Suprapubic skin (tissue), 4 donors: ENCODE data around the gene LARP4B. TPM values are rescaled to one million over a fixed set of nuclear protein-coding genes. Genes with fewer than 3 reads are reported as not detected.

ENCODE experiments used
- DNase-seq, 2 donors: peaks; one replicate each; pipeline ENCODE4 v3.0.0-alpha.2; 2019; ENCODE audit warnings: low spot score in 2 of 2
- H3K27ac ChIP-seq: fragments of 200-600 bp; sonication (generic); one replicate; pipeline ENCODE4 v1.5.1; 2019
- H3K27me3 ChIP-seq: fragments of 200-600 bp; sonication (generic); one replicate; pipeline ENCODE4 v1.5.1; 2019
- H3K36me3 ChIP-seq: fragments of 200-600 bp; sonication (generic); one replicate; pipeline ENCODE4 v1.5.1; 2019
- H3K4me1 ChIP-seq: fragments of 200-600 bp; sonication (generic); one replicate; pipeline ENCODE4 v1.5.1; 2019
- H3K4me3 ChIP-seq: fragments of 200-600 bp; sonication (generic); one replicate; pipeline ENCODE4 v1.5.1; 2019; ENCODE audit warnings: mild to moderate bottlenecking
- H3K9me3 ChIP-seq: fragments of 200-600 bp; sonication (generic); one replicate; pipeline ENCODE4 v1.5.1; 2019
- EP300 ChIP-seq: sonication (generic); formaldehyde crosslinking; IDR thresholded peaks from one replicate; pipeline ENCODE4 v1.6.1; 2017; ENCODE audit warnings: antibody characterized with exemption
- POLR2A ChIP-seq, 2 donors: fragments of 450-650 bp; IDR thresholded peaks; one replicate each; pipeline ENCODE4 v1.6.1; 2017; ENCODE audit warnings: antibody characterized with exemption in 2 of 2, mild to moderate bottlenecking in 2 of 2, moderate library complexity in 2 of 2
- POLR2AphosphoS5 ChIP-seq, 3 donors: sonication (generic); formaldehyde crosslinking; IDR thresholded peaks; one replicate each; pipeline ENCODE4 v1.6.1; 2017; ENCODE audit warnings: antibody characterized with exemption in 3 of 3
- WGBS: methylation state at CpG from one replicate; pipeline ENCODE4 v1.1.5; 2018; 5-methylcytosine and 5-hydroxymethylcytosine counted together
- total RNA-seq, 4 donors: library from RNA; depleted of rRNA; stranded (reverse); fragments of >200 nt; gene quantifications; one replicate each; pipeline ENCODE4 v1.1.0, GENCODE V29; 2016
- TF ChIP-seq, protein P1 (sequence below), 2 donors: fragments of 200-600 bp in 1 of 2; fragments of 450-650 bp in 1 of 2; sonication (generic) in 1 of 2; IDR thresholded peaks; one replicate each; pipeline ENCODE4 v1.5.1; 2016 to 2019; ENCODE audit warnings: antibody characterized with exemption in 2 of 2, mild to moderate bottlenecking in 1 of 2, moderate library complexity in 1 of 2

LARP4B gene
- total RNA-seq, 4 donors from 2014 or later: 53.5 to 100 (median 69.7) TPM

DNA sequence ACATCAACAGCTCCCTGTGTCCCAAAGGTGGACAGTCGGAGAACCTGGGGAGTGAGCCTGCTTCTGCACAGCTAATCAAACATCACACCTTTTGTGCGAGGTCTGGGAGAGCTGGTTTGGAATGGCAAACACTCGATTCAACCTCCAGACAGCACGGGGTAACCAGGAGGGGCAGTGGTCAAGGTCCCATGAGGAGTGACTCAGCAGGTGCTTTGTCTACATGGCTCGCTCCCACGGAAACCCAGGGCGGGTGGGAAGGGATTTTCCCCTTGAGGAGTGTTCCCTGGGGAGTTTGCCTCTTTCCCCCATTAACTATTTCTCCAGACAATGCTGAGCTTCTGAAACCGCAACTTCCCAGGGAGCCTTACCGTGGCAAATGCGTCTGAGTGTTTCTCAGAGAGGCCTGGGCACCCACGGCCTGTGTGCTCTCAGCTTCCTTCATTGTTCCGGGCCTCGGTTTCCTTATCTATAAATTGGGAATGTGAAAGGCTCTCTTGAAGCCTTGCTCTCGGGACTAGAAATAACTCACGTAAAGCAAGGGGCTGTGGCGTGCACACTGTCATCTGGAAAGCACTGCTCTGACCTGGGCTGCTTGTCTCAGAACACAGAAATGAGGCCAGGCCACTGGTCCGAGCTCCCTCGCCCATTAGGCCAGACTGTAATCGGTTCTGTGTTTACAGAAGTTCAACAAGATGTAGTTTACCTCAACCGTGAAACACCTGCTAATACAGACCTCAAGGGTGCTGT is 42.7 kb upstream of the LARP4B start:
- Histone ChIP-seq H3K36me3 (no peaks in the 10 kb centered on the region), H3K27ac (no peak overlapping the region), H3K4me1 (peaks cover 5% of the 10 kb centered on the region), H3K27me3 (no peaks in the 10 kb centered on the region), H3K4me3 (no peak overlapping the region), H3K9me3 (peaks cover 15% of the 10 kb centered on the region)
- TF ChIP-seq POLR2AphosphoS5 (IDR thresholded peaks at IDR 0.05) (no peak), POLR2A (IDR thresholded peaks at IDR 0.05) (no peak), EP300 (no peak)
- TF ChIP-seq, protein P1, sequence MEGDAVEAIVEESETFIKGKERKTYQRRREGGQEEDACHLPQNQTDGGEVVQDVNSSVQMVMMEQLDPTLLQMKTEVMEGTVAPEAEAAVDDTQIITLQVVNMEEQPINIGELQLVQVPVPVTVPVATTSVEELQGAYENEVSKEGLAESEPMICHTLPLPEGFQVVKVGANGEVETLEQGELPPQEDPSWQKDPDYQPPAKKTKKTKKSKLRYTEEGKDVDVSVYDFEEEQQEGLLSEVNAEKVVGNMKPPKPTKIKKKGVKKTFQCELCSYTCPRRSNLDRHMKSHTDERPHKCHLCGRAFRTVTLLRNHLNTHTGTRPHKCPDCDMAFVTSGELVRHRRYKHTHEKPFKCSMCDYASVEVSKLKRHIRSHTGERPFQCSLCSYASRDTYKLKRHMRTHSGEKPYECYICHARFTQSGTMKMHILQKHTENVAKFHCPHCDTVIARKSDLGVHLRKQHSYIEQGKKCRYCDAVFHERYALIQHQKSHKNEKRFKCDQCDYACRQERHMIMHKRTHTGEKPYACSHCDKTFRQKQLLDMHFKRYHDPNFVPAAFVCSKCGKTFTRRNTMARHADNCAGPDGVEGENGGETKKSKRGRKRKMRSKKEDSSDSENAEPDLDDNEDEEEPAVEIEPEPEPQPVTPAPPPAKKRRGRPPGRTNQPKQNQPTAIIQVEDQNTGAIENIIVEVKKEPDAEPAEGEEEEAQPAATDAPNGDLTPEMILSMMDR (IDR thresholded peaks at IDR 0.05): no peak
- WGBS: 80% methylated on average over 17 of the region's 20 CpGs
- DNase-seq: no peak

GRCh38 chr10:972763-973162 is 41.3 kb upstream of the LARP4B start:
- WGBS: 89% methylated on average over 4 of the region's 8 CpGs
- Histone ChIP-seq H3K36me3 (no peaks in the 10 kb centered on the region), H3K4me1 (peaks cover 5% of the 10 kb centered on the region), H3K27me3 (no peaks in the 10 kb centered on the region), H3K4me3 (no peak overlapping the region), H3K27ac (no peak overlapping the region), H3K9me3 (peaks cover 8% of the 10 kb centered on the region)
- TF ChIP-seq POLR2AphosphoS5 (IDR thresholded peaks at IDR 0.05): no peak
- TF ChIP-seq EP300: no peak
- no peak for TF ChIP-seq POLR2A (IDR thresholded peaks at IDR 0.05)
- TF ChIP-seq, protein P1 (IDR thresholded peaks at IDR 0.05): no peak
- DNase-seq: no peak

DNA sequence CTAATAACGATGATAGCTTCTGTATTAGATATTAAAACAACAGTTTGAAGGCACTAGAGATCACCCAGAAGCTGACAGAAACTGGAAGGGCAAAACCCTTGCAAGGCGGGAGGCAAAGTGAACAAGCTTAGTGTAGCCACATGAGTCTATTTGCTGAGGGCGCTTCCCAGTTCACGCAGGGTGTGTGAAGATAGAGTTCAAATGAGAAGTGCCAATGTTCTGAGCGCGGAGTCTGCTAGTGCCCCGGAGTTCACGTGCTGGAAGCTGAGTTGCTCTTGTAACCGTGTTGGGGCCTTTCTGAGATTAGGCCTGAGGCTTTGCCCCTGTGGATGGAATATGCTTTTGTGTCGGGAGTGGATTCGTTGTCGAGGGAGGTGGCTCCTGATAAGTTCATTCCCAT is 40.1 kb upstream of the LARP4B start:
- TF ChIP-seq POLR2A (IDR thresholded peaks at IDR 0.05): no peak
- no peak for TF ChIP-seq POLR2AphosphoS5 (IDR thresholded peaks at IDR 0.05)

DNA sequence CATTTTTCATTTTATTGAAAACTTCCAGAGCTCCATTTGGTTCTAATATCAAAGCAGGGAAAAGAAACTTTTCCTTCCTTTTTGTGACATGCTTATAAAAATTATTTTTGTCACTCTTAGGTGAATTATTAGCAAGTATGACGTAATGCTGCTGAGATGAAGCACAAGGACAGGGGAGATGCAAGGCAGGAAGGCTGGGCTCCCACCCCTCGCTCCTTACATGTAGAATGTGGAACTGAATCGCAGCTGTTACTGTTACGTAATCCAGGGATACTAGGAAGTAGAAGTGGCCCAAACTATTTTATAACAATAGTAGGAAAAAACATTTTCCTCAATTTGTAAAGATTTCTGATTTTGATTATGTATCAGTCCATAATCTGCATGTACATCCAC is 39.6 kb upstream of the LARP4B start:
- 54% methylated on average over 4 of the region's 4 CpGs for WGBS
- Histone ChIP-seq H3K27ac (peak overlapping the region; percentile 18), H3K9me3 (no peaks in the 10 kb centered on the region), H3K36me3 (no peaks in the 10 kb centered on the region), H3K27me3 (no peaks in the 10 kb centered on the region), H3K4me3 (no peak overlapping the region), H3K4me1 (peaks cover 5% of the 10 kb centered on the region)
- DNase-seq: peak in 1 of 2 donors; percentile 59
- TF ChIP-seq, protein P1 (IDR thresholded peaks at IDR 0.05): no peak
- no peak for TF ChIP-seq POLR2AphosphoS5 (IDR thresholded peaks at IDR 0.05)
- no peak for TF ChIP-seq POLR2A (IDR thresholded peaks at IDR 0.05)

More for the DNA sequence above, 40.1 kb upstream of the LARP4B start:
- H3K27me3 ChIP-seq: no peaks in the 10 kb centered on the region
- H3K9me3 ChIP-seq: peaks cover 2% of the 10 kb centered on the region
- WGBS: 79% methylated on average over 12 of the region's 12 CpGs
- H3K4me3 ChIP-seq: no peak overlapping the region
- H3K4me1 ChIP-seq: peaks cover 5% of the 10 kb centered on the region
- no peak overlapping the region for H3K27ac ChIP-seq
- H3K36me3 ChIP-seq: no peaks in the 10 kb centered on the region
- DNase-seq: no peak

DNA sequence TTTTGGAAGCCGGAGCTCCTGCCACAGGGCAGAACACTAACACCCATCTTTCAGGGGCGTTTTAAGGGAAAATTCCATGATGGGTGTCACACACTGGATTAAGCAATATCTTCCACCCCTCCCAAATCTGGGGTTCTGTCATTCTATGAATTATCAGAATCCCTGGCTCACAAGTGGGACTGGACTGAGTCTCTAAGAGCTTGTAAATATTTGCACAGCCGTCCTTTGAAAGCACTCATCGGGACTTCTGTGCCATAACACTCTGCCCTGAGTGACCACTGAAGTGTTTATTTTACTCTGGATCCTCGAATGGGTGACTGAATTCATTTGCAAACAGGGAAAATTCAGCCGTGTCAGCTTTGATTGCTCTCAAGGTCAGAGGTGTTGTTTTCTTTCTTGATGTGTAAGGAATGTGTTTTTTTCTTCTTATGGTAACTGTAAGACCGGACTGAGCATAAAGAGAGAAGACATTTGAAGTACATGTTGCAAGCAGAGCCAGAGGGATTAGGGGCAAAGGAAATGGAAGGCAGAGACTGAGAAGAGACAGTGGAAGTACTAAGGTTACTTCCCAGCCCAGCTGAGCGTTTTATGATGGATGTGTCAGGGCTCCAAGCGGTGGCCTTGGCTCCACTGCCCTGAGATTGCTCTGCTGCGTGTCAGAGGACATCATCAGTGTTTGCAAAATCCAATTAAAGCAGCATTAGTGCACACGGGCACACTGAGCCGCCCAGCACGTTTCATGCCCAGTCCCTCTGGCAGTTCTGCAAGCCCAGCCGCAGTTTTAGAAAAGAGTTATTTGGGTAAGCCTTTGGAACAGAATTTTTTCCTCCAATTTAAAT is 39.0 kb upstream of the LARP4B start:
- DNase-seq: no peak
- Histone ChIP-seq H3K36me3 (no peaks in the 10 kb centered on the region), H3K9me3 (no peaks in the 10 kb centered on the region), H3K4me3 (no peak overlapping the region), H3K27ac (peak overlapping the region; percentile 18), H3K4me1 (peaks cover 5% of the 10 kb centered on the region), H3K27me3 (no peaks in the 10 kb centered on the region)
- TF ChIP-seq, protein P1 (IDR thresholded peaks at IDR 0.05): no peak
- TF ChIP-seq POLR2AphosphoS5 (IDR thresholded peaks at IDR 0.05) (no peak), EP300 (no peak), POLR2A (IDR thresholded peaks at IDR 0.05) (no peak)
- 39% methylated on average over 14 of the region's 14 CpGs for WGBS
